GF-D8 (cell line): ENCODE results near the gene IRX4.

ENCODE experiments used
- DNase-seq: peaks from one replicate; lab custom pipeline; 2025; lab: John Stamatoyannopoulos, UW

IRX4 gene

DNA sequence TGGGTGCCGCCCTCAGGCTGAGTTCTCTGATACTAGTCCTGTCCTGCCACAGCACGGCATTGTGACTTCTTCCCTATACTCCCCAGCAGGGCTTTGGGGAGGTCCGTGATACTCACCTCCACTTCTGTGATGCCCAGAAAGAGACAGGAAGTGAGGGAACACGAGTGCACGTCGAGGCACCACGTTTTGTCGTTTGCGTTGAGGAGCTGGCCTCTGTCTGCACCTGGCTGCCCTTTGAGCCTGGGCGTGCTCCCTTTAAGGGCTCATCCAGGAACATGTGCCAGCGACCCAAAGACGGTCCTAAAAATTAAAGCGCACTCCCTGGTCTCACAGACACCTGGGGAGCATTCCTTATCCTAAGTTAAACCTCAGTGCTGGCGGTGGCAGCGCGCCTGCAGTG, 8.7 kb upstream of the IRX4 start:
- DNase-seq: no peak

DNA sequence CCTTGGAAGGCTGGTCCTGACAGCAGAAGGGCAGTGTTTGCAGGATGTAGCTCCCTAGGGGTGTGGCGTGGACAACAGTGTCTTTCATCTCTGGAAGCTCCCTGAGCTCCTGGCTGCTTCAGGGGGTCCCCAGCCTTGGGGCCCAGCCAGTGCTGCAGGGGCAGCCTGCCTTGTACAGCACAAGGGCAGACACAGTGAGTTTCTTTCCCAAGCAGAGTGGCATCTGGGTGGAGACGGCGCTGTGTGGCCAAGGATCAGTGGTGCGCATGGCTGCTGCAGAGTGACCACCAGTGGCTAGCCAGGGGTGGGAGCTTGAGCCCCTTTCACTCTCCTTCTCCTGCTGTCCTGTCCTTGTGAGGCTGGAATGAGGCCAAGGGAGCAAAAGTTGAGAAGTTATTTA, 7.6 kb upstream of the IRX4 start:
- no peak for DNase-seq

DNA sequence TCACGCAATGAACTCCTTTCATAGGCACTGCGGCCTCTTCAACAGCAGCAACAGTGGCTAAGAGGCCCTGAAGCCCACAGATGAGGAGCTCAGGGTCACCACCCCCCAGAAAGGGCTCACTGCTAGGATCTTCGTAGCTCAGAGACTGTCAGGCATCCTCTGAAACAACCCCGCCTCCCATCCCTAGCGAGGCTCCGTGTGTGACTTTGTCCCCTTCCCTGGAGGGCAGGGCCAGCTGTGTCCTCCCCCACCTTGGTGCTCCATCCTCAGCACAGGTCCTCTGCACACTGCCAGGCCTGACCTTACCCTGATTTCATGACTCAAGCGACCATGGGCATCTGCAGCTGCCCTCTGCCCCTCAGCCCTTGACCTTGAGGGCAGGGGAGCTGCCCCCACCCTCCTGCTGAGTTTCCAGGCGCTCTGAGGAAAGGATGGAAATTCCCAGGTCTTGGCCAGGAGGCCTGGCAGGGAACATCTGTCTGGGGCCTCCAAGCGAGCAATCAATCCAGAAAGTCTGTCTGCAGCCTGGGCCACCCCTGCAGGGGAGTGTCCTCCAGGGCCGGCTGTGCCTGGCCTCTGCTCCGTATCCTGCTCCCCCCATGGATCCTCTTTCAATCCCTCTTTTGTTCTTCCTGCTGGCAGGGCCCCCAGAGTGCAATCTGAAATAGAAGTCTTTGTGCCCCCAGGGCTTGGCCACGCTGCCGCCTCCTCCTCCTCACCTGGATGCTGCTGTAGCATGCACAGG, 6.8 kb upstream of the IRX4 start:
- DNase-seq: no peak

DNA sequence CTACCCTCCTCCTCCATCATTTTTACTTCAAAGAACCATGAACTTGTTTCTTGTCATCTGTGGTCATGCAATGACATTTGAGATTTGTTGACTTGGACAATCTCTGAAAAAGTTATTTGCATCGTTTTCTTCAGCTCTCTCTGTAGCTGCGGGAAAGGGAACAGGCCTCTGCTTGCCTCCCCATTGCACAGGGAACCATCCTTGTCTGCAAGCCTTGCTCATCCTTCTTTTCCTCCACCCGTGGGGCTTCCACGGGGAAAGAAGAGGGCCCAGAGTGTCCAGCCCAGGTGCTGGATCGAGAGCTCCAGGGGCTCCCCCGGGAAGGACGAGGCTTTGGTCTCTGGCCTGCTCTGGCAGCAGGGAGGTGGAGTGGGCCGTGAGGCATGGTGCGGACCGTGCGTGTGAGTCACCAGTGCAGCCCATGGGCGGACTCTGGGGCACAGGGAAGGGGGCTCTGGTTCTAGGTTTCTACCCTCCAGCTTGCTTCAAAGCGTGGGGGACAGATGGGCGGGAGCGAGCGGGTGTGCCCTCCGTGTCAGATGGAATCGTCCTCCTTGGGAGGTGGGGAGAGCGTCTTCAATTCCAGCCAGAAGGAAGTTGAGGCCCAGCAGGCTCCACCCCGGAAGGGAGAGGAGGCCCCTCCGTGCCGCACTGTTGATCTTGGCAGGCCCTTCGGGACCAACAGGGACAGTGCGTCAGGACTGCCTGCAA, 6.0 kb upstream of the IRX4 start:
- DNase-seq: no peak

DNA sequence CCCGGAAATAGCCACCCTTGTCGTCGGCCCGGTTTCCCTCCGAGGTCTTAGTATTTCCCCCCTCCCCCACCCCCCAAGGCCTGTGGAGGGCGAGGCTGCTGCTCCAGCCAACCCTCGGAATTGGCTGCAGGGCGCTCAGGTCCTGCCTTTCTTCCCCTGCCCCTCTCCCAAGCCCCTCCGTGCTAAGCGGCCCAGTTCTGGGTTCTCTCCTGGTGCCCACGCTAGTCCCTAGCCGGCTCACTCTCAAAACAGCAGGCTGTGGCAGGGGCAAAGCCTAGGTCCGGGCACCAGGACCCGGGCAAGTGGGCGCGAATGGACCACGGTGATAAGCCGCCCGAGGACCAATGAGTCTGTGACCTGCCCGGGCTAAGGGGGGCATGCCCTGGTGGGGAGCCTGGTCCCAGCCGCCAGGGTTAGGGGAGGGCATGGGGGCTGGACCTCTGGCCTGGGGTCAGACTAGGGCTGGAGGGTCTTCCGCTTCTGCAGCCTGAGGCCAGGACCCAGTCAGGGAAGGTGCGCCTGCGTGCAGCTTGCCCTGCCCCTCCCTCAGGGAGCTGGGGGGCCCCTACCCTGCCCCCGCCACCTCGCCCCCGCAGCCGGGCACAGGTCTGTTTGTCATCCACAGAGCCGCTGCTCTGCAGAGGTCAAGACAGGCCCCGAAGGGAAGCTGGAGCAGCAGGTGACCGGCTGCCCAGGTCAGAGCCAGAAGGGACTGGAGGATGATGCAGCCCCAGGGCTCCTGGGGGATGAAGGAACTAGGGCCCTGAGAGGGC, 5.0 kb upstream of the IRX4 start:
- no peak for DNase-seq

DNA sequence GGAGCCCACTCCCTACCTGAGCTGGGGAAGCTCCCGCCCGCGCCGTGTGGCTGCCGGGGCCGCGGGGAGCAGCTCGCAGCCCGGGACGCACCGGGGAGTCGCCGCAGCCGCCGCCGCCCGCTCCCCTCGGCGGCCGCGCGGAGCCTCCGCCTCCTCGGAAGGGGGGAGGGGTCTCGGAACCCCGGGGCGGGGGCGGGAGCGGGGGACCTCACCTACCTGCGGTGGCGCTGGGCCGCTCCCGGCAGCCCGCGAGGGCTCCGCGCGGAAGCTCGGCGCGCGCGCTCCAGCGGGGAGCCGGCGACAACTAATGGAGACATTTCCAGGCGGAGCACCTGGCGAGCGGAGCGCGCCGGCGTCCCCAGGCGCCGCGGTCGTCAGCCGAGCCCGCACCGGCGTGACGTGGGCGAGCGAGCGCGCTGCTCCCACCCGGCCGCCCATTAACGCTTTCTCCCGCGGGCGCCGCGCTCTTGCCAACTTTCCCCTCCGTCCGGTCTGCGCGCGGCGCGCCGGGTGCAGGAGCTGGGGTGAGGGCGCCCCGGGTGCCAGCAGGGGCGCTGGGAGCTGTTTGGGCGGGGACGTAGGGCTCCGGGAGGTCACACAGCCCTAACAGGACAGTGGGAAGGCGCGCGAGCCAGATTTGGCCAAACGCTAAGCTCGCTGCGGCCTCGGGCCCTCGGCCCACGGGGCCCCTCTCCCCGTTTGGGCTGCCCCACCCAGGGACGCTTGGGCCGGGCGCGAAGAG, 4.3 kb upstream of the IRX4 start:
- DNase-seq: no peak

DNA sequence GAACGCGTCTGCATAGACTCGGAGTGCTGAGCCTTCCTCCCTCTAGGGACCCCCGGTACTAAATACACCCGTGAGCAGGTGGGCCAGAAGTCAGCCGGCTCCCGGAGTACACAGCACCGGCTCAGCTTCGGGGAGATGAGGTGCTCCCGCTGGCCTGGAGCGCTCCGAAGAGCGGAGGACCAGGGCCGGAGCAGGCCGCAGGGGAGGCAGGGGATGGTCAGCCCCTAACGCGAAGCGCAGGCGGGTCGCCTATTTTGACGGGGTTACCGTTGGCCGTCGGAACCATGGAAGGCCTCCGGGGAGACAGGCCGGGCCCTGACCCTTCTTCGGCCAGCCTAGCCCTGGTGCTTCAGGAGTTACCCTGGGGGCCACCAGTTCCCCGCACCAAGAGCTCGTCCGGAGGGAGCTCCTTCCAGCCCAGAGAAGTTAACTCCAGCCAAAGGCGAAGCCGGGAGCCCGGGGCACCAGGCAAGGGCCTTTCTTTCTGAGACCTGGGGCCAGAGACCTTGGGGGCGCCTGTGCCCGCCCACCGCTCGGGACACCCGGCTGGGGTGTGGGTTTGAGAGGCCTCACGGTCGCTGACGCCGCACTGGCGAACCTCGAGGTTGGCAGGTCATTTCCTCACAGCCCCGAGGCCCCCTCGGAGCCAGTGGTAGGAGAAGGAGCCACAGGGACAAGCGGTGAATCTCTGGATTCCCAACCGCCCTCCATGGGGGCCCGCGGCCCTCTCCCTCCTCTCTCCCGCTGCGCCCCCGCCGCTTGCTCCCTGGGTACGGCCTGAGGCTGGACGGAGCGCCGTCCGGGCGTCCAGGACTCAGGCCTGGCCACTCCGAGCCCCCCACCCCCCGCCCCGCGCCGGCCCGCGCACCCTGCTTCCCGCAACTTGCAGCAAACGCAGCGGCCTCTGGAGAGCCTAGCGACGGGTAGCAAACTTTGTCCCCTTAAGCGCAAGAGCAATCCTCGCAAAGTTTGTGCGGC, 3.4 kb upstream of the IRX4 start:
- no peak for DNase-seq

DNA sequence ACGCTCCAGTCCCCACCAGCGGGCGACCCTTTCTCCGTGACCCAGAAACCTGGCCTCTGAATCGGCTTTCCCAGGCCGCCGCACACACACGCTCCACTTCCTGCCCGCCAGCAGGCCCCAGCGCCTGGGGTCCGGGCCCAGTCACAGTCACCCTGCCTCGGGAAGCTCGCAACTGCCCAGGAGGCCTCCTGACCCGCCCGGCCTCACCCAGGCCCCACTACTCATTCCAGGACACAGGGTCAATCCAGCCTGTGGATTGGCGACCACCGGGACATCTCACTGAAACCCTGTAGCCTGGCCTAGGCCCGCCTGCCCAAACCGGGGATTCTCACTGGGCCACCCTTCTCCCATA, 2.7 kb upstream of the IRX4 start:
- no peak for DNase-seq

DNA sequence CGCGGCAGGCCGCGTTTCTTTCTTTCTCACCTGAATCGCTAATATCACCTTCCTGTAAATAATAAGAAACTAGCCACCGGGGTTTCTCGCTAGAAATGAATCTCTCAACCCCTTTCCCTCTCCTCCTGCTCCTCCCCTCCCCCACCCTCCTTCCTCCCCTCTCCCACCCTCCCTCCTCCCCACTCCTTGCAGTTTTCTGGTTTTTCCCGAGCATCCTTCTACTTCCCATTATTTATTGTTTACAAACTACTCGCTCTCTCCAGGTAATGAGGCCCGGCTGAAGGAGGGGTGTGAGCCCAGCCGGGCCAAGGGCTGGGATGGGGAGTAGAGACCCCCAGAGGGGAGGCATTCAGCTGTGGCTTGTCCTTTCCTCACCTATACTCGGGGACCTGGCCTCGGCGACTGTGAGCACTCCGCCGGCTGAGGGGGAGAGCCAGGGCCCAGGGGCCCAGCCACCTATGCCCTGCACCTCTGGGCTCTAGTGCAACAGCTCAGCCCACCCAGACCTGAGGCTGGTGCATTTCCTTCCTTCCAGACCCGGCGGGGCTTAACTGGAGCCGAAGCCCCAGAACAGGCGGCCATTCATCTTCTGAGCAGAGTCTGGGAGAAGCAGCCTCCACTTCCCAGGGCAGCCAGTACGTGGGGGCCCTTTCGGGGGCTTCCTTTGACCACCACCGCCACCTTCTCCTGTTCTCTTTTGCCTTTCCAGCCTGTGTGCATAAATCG, 2.1 kb upstream of the IRX4 start:
- DNase-seq: no peak

DNA sequence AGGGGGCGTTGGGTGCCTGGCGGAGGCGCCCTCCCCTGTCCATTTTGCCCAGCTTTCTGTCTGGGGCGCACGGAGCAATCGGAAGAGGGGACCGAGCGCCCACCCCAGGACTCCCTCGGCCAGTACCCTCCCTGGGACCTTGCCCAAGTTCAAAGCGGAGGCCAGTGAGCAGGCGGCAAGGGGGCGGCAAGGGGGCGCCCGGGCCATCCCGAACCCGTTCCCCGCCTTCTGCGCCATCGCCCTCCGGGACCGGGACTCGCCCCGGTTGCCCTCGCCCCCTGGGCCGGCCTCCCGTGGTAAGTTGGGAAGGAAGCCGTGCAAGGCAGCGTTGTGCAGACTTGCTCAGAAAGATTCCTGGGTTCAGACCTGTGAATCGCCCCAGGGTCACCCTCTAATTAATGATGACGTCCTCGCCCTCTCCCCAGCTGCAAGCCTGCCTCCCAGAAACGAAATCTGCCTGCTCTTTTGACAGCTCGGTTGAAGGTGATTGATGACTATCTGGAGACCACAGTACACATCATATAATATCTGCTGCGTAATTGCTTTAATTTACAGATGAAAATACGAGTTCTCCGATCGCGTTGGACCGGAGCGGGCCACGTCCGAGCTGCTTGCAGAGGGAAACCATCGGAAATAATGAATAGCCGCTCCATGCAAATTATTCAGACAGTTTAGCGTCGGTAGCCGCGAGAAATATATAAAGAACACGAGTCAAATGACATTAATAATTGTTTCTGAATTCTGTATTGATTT, 1.4 kb upstream of the IRX4 start:
- DNase-seq: no peak

DNA sequence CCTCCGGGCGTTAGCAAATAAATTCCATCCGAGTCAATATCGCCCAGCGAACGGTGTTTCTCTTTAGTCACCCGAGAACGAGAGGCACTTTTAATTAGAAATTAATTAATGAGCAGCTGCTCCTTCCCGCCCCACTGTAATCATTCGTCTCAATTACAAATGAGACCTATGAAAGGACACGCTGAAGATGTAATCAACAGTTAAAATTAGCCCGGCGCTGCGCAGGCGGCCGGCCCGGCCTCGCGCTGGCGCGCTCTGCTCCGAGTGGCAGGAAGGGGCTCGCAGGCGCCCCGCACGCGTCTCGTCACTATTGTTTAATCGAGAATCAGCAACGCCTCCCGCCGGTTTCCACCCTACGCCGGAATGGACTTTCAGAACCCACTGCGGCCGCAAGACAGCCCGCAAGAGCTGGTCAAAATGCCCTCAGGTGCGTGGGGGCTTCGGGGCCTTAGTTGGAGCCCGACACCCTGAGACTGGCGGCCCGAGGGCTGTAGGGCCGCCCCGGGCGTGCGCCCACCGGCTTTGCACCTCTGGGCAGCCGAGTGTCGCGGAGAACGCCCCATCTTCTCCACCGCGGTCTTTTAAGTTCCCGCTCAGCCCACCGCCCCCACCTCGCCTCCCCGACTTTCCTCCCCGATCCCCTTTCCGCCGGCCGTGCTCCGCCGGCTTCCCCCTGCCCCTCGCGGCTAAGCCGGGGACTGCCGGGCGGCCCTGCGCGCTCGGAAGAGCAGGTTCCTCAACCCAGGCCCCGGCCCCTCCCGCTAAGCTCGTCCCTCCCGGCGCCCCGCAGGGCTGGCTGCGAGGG, 597 bp upstream of the IRX4 start:
- DNase-seq: no peak

DNA sequence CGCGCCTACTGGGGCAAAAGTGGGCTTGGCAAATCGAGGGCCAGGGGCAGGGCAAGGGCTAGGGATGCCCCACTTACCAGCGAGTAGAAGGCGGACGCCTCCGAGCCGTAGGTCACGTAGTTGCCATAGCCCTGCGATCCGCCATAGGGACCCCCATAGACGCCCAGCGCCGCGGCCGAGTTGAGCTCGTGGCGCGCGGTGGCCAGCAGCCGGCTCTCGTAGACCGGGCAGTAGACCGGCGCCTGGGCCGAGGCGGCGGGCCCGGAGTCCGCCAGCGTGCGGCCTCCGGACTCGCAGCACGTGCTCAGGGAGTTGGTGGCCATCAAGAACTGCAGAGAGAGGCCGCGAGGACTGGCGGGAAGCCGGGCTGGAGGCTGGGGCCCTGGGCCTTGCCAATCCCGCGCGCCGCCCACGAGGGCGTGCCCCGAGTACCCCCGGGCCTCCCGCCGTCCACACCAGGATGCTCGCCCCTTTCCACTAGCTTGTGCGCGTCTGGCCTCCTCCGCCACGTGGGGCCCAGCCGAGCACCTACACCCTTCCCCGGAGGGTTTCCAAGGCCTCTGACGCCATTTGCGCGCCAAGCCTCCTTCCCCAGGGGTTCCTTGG, 891 bp downstream of the IRX4 start:
- DNase-seq: no peak

DNA sequence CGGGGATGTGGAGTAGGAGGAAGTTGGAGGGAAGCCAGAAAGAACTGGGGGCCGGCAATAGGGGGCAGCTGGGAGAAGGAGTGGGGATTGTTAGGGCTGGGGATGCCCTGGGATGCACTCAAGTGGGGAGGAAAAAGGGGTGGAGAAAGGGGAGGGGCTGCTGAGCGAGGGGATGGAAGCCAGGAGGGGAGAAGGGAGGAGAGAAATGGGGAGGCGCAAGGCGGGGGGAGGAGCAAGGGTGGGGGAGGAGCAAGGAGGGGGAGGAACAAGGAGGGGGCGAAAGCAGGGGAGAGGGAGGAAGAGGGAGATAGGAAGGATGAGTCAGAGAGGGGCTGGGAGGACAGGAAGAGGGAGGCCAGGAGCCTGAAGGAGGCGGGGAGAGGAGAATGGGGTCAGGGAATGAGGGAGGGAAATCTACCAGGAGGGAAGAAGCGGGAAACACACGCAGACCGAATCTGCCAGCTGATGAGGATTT, 1.6 kb downstream of the IRX4 start:
- no peak for DNase-seq

DNA sequence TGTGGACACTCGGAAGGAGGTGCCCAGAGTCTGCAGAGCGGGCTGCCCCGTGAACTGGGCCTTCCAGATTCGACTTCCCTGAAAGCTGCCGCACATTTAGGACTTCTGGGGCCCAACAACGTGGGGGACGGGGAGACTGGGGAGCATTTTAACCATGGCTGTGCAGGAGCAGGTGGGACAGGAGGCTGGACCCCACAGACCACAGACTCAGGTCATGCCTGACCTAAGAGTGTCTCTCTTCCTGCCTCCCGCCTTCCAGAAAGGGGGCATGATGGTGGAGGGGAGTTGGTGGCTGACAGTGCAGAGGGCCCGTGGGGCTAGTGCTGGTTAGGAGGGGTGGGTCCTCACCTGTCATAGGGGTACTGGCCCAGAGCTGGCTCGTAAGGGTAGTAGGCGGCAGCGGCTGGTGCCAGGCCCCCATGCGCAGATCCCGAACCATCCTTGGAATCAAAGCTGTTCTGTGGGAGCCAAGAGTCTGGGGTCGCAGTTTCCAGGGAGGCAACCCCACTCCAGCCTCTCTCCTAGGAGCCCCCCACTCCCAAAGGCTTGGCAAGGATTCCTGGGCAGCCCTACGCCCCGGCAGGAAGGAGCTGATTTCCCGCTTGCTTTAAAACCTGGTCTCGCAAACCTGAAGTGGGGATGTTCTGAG, 2.2 kb downstream of the IRX4 start:
- DNase-seq: no peak

DNA sequence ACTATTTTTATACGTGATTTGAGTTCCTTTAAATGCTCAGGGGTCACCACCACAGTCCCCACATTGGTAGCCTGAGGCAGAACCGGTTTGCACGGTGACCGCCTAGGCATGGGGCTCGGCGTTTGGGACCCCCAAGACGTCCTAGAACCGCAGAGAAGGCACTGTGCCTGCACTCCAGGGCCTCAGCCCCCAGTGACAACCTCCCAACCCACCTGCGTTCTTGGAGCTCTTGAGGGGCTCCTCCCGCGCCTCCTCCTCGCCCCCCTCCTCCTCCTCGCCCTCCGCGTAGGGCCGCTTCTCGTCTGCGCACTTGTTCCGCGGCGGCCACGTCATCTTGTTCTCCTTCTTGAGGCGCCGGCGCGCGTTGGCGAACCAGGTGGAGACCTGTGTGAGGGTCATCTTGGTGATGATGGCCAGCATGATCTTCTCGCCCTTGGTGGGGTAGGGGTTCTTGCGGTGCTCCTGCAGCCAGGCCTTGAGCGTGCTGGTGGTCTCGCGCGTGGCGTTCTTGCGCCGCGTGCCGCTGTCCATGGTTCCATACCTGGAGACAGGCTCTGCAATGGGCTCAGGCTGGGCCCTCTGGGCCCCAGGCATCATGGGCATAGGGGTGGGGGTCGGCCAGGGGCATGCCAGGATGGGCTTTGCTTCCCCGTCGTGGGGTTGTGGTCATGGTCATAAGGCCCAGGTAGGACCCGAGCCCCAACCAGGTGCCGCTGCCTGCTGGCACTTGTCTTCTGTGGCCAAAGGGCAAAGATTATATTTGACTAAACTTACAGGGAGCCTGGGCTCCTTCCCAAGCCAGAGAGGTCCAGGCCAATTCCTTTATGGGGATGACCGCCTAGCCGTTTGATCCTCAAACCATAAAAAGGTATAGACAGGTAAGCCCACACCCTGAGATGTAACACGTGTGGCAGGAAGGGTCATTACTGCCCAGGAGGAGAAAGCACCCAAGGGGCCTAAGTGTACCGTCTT, 3.1 kb downstream of the IRX4 start:
- DNase-seq: no peak

DNA sequence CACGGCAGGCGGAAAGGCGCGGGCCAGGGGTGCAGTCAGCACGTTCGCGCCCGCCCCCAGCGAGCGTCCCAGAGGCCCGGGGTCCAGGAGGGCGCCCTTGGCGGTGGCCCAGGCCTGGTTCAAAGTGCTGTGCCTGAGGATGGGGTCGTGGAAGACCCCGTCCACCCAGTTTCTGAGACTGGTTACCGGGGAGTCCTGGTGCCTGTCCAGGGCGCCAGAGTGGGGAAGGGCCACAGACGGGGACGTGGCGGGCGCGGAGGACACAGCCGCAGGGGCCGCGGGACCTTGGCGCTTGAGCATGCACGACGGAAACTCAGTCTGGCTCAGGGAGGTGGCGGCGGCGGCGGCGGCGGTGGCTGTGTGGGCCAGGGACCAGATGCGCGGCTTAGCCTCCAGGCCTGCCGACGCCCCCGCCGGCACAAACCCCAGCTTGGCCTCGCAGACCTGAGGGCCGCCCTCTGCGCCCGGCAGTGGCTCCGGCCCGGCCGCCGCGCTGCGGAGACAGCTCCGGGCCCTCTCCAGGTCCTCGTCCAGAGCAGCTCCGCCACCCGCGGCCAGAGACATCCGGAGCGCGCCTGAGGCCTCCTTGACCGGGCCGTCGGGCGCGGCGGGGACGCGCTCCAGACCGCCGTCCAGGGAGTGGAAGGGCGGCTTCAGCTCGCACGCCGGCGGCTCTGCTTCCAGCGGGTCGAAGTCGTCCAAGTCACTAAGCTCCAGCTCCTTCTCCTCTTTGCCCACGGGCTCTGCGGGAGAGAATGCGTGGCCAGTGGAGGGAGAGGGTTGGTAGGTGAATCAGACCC, 4.5 kb downstream of the IRX4 start:
- no peak for DNase-seq
